Prostate gland (tissue), 2 donors: ENCODE data around the gene BGLAP.

Source experiments
- POLR2A ChIP-seq: fragments of 450-650 bp; IDR thresholded peaks from one replicate; pipeline ENCODE4 v1.6.1; 2016; ENCODE audit warnings: antibody characterized with exemption, mild to moderate bottlenecking
- POLR2AphosphoS5 ChIP-seq: sonication (generic); formaldehyde crosslinking; IDR thresholded peaks from one replicate; pipeline ENCODE4 v1.6.1; 2017; ENCODE audit warnings: antibody characterized with exemption
- TF ChIP-seq, protein P1 (sequence below), 4 experiments: fragments of 200-600 bp in 2 of 4; fragments of 450-650 bp in 2 of 4; sonication (generic) in 2 of 4; IDR thresholded peaks; 1 replicate in 3 of 4; 2 replicates in 1 of 4; pipeline ENCODE4 v1.5.1; 2016 to 2019; ENCODE audit warnings: antibody characterized with exemption in 4 of 4, mild to moderate bottlenecking in 2 of 4, moderate library complexity in 2 of 4

DNA sequence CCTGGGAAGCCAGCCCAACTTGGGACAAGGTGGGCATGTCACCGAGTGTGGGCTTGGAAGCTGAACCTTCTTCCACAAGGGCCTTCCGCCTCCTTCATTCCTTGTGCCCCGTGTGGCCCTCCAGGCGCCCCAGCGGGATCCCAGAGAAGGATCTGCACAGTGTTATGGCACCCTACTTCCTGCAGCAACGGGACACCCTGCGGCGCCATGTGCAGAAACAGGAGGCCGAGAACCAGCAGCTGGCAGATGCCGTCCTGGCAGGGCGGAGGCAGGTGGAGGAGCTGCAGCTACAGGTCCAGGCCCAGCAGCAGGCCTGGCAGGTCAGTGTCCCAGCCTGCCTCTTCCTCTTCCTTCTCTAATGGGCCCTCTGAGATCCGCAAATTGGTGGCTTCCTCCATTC, 5.8 kb upstream of the BGLAP start:
- TF ChIP-seq POLR2A (no peak), POLR2AphosphoS5 (no peak)
- TF ChIP-seq, protein P1, sequence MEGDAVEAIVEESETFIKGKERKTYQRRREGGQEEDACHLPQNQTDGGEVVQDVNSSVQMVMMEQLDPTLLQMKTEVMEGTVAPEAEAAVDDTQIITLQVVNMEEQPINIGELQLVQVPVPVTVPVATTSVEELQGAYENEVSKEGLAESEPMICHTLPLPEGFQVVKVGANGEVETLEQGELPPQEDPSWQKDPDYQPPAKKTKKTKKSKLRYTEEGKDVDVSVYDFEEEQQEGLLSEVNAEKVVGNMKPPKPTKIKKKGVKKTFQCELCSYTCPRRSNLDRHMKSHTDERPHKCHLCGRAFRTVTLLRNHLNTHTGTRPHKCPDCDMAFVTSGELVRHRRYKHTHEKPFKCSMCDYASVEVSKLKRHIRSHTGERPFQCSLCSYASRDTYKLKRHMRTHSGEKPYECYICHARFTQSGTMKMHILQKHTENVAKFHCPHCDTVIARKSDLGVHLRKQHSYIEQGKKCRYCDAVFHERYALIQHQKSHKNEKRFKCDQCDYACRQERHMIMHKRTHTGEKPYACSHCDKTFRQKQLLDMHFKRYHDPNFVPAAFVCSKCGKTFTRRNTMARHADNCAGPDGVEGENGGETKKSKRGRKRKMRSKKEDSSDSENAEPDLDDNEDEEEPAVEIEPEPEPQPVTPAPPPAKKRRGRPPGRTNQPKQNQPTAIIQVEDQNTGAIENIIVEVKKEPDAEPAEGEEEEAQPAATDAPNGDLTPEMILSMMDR (IDR thresholded peaks at IDR 0.05) = no peak
